GM19025 (cell line): ENCODE measurements around the gene PDGFC.

Experiments used
- ATAC-seq: cut with Tn5 transposase; IDR thresholded peaks from one replicate; pipeline ENCODE4 v1.9.1; 2021; ENCODE audit warnings: mild to moderate bottlenecking, low read depth, moderate library complexity; ENCODE audit not compliant: unreplicated experiment

The PDGFC gene, protein sequence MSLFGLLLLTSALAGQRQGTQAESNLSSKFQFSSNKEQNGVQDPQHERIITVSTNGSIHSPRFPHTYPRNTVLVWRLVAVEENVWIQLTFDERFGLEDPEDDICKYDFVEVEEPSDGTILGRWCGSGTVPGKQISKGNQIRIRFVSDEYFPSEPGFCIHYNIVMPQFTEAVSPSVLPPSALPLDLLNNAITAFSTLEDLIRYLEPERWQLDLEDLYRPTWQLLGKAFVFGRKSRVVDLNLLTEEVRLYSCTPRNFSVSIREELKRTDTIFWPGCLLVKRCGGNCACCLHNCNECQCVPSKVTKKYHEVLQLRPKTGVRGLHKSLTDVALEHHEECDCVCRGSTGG

DNA sequence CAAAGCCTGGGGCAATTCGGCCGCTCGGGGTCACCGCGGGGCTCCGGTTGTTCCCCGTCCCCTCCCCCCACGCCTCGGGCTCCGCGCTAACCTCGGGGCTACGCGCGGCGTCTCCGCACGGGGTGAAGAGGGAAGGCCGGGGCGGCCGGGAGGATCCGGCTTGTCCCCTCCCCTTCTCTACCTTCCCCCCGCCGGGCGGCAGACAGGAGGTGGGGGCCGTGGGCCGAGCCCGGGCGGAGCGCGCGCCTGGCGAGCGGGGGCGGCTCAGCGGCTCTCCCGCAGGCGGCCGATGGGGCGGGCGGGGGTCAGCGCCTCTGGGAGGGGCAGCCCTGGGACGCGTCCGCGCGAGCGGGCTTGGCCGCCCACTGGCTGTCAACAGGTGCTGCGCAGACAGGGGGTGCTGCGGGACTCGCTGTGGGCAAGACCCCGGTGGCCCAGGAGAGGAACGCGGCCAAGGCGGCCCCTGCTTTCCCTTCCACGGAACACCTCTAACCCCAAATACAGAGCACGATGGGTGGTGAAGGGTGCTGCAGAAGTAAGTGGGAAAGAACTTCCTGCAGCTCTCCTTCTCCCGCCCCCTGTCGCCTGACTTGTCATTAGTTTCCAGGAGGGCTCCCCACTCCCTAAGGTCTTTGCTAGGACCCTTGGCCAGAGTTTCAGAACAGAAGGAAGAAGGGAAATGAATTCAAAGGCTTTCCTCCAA, at the start of gene PDGFC:
PDGFC (minus strand) TSS at position 124 of the 703 bp plus-strand sequence. CDS start 896 bp downstream, outside the sequence.
- ATAC-seq: no peak

DNA sequence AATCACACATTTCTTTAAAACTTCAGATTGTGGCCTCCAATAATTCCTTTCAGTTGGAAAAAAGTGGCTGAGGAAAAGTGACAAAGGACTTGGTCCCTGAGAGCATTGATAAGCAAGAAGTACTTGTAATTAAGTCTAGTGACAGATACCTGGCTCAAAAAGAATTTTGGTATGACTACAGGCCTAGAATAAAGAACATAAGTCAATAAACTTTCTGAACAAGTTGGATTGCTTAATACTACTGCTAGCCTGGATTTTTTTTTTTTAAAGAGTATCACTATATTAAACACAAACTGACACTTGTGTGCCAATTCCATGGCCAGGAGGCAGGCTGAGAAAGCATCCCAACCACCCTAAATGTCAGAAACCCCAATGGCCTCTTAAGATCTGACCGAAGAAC, 49.3 kb upstream of the PDGFC start:
- no peak for ATAC-seq

DNA sequence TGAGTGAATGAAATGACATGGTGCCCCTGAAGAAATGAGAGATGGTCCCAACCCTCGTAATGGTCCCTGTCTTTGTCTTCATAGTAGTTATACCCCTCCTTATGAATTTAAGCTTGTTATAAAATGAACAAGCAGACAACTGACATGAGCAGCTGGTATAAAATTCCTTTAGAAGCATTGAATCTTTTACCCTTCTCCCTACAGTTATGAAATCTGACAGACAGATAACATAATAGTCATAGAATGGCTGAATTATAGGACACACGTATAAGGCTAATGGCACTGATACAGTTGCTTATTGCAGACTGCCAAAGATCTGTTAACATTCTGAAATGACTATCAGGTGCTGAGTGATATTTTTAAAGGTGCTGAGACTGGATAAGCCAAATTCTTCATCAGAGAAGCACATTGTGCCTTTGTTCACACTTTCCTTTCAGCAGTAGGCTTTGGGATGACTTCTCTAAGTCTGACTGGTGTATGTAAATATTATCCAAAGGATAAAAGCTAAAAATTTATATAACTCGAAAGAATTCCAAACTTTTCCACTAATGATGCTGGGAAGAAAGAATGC, 47.4 kb upstream of the PDGFC start:
- ATAC-seq: no peak

DNA sequence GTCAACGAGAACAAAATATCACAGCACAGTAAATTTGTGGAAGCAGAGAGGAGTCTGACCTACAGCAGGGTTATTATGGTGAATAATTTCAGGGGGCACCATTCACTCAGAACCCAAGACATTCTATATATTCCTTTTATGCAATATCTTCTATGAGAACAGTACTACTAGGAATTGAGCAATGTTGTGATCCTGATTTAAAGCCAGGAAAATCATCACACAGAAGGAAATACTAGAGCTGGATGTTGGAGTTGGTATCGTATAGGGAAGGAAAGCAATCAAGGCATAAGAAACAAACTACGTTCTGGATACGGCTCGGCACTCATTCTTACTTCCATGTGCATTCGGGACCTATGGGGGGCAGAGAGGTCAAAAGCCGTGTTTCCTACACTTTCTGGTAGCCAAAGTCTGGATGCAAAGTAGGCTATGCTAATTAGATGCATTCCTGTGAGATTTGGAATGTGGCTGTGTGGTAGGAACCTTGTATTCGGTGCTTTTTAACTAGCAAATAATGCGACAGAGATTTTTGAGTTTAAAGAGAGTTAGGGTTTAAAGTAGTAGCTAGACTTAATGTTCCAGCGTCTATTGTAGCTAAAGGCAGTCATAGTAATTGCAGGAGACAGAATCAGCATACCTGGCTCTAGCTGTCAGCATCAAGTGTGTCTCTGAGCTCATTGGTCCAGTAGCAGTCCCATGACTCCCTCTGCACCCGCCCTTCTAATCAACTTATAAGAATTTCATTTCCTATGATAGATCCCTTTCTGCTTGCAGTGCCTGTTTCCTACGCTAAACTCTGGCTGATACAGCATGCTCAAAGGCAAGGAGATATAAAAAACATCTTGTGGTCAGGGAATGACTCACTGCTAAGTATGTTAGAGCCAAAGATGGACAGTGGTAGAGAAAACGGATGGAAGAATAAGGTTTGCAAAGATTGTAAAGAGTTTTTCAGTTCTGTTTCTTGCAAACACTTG, 43.3 kb upstream of the PDGFC start:
- ATAC-seq: no peak

DNA sequence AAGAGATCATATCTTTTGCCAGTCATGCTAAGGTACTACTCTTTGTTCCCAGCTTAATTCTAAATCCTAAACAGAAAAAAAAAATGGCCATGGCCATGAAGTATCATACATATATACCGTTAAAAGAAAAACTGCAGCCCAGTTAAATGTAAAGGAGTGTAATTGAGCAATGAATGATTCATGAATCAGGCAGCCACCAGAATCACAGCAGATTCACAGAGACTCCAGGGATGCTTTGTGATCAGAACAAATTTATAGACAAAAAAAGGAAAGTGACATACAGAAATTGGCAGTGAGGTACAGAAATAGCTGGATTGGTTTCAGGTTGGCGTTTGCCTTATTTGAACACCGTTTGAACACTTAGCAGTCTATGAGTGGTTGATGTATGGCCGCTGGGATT, 42.1 kb upstream of the PDGFC start:
- no peak for ATAC-seq

DNA sequence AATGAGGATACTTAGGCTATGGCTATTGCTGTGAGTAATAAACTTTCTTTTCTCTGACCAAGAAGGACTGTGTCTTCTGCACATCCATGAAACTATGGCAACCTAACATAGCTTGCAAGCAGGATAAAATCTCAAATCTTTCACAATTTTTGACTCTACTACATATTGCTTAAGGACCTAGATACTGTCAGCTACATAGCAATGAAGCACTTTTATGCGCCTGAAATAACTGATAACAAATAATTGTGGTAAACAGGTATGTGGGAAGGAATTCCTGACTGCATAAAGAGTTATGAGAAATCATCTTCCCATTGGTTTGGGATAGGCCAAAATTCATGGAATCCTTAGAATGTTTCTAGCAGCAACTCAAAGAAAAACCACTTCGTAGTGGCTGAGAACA, 41.2 kb upstream of the PDGFC start:
- ATAC-seq: no peak

DNA sequence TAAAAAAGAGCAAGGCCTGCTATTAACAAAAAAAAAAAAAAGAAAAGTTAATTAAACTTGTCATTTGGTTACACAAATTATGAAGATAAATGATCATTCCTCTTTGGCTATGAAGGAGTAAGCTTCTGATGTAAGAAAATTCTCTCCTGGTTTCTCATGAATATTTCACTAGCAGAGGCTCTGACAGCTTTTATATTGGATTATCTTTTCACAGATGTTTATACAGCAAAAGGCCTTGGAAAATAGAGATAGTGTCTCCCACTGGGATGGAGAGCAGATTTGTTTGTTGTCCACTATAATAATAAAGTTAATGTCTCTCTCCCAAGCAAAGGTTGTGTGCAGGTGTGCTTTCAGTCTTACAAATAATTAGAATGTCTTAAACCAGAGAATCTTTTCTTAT, 40.7 kb upstream of the PDGFC start:
- ATAC-seq: no peak

DNA sequence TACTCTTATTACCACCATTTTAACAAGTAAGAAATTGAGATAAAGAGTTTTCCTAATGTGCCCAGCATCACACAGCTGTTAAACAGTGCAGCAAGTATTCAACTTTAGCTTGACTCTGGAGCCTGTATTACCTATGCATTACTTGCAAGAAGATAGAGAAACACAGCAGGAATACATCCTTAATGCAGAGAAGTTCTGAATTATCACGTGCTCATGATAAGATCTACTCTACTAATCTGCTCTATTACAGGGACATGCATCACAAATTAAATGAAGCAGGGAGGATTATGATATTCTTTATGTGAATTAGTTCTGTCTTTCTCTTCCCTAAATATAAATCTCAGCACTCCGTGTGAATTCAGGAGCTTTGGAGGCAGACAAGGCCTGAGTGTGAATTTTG, 39.0 kb upstream of the PDGFC start:
- no peak for ATAC-seq

DNA sequence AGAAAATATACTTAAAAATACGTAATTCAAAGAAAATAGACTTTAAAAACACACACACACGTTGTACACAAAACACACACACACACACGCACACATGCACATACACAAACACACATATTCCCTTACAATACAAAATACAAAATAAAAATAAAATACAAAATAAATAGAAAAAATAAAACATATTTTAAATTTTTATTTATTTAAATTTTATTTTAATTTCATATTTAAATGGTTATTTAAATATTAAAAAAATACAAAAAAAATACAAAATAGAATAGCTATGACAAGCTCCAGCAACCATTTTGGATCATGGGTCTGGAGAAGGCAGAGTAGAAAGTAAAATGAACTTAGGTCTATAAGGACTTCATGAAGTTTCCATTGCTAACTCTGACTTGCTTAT, 34.2 kb upstream of the PDGFC start:
- no peak for ATAC-seq

DNA sequence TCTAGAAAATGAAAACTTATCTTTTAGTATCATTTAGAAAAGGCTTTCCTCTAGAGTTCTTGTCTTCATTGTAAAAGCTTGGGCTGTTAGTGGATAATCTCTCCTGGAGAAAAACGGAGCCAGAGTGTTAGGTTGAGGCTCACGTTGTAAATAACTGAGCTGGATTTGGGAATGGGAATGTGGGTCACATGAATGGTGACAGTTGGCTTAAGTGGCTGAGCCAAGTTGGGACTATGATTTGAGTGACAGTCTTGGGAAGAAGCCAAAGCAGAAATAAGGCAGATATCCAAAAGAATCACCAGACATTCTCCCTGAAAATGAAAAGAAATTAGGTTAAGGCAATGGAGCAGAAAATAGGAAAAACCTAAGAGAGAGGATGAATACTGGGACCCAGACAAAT, 33.6 kb upstream of the PDGFC start:
- no peak for ATAC-seq

DNA sequence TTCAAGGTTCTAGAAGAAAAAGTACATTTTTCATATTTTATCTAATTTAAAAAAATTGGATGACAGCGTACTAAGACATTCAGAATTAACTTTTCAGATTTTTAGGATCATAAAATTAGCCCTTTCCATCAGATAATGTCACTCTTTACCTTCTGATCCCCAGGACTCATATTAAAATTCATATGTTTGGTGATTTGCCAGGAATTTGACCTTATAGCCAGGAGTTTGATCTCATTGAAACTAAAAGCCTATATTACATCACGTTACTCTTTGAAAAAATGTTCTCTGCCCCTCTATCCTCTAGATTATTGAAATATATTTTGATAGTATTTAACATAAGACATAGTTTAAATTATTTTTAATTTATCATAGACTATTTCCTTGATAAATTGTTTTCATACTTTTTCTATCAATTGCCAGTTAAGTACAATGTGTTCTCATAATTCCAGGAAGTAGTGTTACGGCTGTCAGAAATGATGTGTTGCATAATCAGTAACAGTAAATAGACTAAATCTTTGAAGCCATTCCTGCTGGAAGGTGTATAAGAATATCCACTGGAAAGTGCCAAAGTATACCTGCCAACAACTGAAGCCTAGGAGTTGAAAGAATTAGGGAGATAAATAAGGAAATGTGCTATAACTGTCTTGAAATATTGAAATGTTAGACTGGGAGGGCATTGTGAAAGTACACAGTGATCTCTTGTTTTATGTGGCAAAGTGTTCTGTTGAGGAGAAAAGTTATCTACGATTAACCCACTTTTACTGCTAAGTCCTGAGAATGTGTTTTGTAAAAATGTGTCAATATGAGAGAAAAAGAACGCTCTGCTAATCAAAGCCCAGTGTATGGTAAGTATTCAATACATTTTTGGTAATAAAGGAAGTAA, 32.9 kb upstream of the PDGFC start:
- no peak for ATAC-seq

DNA sequence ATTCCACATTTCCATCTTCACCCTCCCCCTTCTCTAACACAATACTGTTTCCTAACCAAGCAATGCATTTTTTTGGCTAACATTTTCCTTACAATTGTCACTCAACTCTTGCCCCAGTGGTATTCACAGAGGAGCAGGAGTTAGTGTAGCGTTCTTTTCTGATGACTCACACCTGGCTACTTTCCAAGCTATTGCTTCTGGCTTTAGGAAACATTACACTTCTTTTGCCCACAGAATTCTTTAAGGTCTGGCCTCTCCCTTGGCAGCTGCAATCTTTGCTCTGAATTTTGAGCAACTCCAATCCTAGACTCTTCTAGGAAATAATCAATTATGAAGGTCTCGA, 27.5 kb upstream of the PDGFC start:
- ATAC-seq: no peak

DNA sequence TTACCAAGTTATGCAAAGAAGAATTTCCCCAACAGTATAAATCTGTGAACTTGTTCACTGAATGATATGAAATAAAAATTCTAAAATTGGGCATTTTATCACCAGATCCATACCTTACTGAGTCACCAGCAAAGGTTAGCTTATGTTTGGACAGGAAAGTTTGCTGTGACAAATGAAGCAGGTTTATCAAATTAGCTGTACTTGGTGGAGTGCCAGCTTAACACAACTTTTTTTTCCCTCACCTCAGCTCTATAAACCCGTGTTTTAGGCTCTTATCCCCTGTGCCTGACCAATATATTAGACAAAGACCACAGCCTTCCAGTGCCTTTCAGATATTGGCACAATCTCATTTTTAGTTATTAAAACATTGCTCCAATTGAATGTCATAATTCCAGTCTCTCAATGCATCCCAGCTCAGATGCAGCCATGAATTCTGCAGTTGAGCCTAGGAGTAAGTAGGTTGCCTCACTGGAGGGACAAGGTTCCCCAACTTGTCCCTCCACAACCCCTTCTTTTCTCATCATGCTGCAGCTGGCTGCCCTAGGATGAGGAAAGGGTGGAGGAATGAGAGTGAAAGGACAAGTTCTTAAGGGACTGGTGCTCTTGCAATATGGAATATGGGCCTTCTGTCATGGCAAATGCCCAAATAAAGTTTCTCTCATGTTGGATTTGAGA, 27.0 kb upstream of the PDGFC start:
- no peak for ATAC-seq

DNA sequence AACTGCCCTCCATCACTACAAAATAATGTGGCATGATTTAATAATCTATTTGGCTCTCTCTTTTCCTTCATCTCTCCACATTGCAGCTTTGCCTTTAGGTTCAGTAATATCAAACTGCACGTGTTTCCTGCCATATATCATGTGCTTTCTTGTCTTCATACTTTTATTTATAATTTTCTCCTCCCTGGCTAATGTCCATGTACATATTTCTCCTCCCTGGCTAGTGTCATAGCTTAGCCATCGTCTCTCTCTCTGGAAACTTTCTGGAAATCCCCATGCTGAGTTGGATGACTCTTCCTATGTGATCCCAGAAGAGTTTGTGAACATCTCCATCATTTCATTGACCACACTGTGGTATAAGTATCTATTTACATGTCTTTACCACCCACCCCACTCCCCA, 21.3 kb upstream of the PDGFC start:
- ATAC-seq: no peak

DNA sequence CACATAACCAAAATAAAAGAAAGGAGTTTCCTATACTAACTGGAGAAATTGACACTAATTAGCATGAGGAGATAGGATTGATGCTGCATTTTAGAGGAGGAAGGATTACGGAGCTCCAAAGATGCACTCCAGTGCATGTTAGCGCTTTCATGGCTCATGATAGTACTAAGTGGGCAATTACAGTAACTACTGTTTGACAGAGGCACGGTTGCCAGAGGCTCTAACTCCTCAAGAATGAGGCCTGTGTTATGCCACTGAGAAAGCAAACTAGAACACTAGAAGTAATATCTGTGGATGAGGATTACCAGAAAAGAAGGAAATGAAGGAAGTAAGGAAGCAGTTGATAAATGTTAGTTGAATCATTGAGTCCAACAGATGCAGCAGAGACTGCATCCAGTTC, 19.6 kb upstream of the PDGFC start:
- ATAC-seq: no peak

DNA sequence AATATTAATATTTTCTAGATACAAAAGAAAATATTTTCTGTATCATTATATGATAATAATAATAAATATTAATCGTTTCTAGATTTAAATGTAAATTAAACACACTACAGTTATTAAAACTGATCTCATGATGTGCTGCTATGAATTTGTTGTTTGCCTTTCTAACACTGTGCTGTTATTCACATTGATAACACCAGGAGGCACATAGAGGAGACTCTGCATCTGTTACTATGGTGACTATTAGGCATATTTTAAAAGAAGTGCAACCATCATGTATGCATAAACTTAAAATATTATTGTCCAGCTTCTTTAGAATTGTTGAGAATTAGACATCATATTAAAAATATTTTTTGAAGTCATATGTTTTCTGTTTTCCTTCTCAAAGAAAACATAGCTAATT, 11.8 kb upstream of the PDGFC start:
- no peak for ATAC-seq

DNA sequence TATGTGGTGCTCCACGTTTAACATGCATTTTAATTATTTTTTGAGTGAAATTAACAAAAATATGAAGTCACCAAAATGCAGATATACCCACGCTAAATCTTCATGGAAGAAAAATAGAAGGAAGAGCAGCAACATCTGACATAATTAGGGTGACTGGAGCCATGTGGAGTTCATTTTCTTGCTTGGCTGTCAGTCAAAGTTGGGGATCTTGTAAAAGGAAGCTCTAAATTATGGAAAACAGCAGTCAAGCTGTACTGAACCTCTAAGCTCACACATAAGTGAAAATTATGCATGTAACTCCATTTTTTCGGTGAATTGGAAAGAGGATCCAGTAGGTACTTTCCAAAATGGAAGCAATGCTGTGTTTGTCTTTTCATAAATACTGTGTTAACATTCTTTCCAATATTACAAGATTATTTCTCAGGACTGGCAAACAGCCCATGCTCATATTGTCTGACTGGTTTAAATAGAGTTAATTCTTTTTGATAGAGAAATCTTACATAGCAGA, 9.7 kb upstream of the PDGFC start:
- no peak for ATAC-seq

DNA sequence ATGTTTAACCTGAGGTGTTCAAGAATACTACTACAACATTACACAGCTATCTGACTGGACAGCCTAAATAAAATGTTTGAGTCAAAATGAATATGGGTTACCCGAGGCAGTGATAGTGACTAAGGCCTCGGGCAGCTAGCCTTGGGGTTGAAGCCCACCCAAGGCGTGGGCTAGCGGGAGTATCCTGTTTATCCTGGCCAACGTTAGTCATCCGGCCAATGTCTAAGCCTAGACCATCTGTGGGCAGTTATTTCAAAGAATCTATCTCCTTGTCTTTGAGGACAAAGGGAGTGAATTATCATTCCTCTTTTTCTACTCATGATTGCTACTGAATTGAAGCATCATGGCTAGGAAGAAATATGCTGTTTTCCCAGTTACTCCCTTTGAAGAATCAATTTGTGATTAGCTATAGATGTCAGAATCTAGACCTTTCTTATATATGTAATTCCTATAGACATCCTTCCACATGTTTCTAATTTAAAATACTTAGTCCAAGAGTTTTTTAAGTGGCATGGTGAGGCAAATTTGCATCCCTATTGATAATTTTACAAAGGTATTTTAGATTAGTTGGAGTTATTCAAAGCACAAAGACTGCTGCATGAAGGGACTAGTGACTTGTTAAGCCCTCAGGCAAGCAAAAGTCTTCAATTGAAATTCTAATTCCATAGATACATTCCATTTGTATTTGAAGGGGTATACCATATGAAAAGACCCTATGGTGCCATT, 6.0 kb upstream of the PDGFC start:
- no peak for ATAC-seq

DNA sequence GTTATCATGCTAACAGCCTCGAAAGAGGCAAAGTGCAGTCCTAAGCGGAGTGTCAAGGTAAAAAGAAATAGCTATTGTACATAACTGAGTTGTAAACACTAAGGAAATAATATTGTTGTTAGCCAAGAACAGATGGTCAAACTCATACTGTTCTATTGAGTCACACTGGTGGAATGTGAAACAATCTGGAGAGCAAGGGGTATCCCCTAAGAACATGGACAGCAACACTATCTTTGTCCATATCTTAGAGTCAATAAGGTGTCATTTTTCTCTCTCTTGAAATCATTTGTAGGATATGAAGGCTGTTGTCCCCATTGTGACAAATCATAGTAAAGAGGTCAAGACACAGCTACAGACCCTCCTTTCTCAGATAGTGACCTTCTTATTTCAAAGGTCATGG, 4.5 kb upstream of the PDGFC start:
- ATAC-seq: no peak
